Stimulated activated CD4-positive, alpha-beta T cell treated with anti-CD3 and anti-CD28 coated beads, Interleukin-12 subunit alpha, Interleukin-12 subunit beta, amount 100 ng/mL, for 4 hours (primary cell): ENCODE data around the gene HERC6.
"Not testable (repeated sequence)": the region's sequence is repeated elsewhere in the genome, so short reads cannot be mapped to it uniquely, and the experiment has no call there.

Experiments used
- DNase-seq: peaks from one replicate; pipeline ENCODE4 v3.0.0-alpha.2; 2020

HERC6 gene

GRCh38 chr4:88391703-88392102, 13.1 kb downstream of the HERC6 start:
- no peak for DNase-seq

GRCh38 chr4:88396681-88397080, 18.0 kb downstream of the HERC6 start:
- no peak for DNase-seq

- DNase-seq: no peak
Observed at GRCh38 chr4:88398381-88398780, 19.7 kb downstream of the HERC6 start.

- DNase-seq: no peak
Observed at GRCh38 chr4:88409206-88409605, 30.6 kb downstream of the HERC6 start.

- DNase-seq: no peak
Observed at GRCh38 chr4:88409789-88410188, 31.1 kb downstream of the HERC6 start.

- no peak for DNase-seq
Observed at GRCh38 chr4:88411491-88412096, 32.9 kb downstream of the HERC6 start.

GRCh38 chr4:88413801-88414200, 35.1 kb downstream of the HERC6 start:
- DNase-seq: no peak

- DNase-seq: no peak
Observed at GRCh38 chr4:88414755-88415154, 36.1 kb downstream of the HERC6 start.

GRCh38 chr4:88415982-88416381, 37.3 kb downstream of the HERC6 start:
- no peak for DNase-seq

- DNase-seq: no peak
Observed at GRCh38 chr4:88418411-88418810, 39.8 kb downstream of the HERC6 start.

GRCh38 chr4:88419874-88420273, 41.2 kb downstream of the HERC6 start:
- DNase-seq: no peak

- DNase-seq: no peak
Observed at GRCh38 chr4:88420844-88421243, 42.2 kb downstream of the HERC6 start.

GRCh38 chr4:88422403-88422802, 43.8 kb downstream of the HERC6 start:
- DNase-seq: no peak

GRCh38 chr4:88429401-88429800, 50.7 kb downstream of the HERC6 start:
- DNase-seq: no peak

- no peak for DNase-seq
Observed at GRCh38 chr4:88435987-88436693, 57.5 kb downstream of the HERC6 start.

GRCh38 chr4:88437873-88438272, 59.2 kb downstream of the HERC6 start:
- DNase-seq: not testable (repeated sequence)

- DNase-seq: no peak
Observed at GRCh38 chr4:88439161-88439760, 60.6 kb downstream of the HERC6 start.

- no peak for DNase-seq
Observed at GRCh38 chr4:88440146-88440545, 61.5 kb downstream of the HERC6 start.

- no peak for DNase-seq
Observed at GRCh38 chr4:88441696-88442095, 63.0 kb downstream of the HERC6 start.

- no peak for DNase-seq
Observed at GRCh38 chr4:88442689-88443191, 64.1 kb downstream of the HERC6 start.

GRCh38 chr4:88443486-88443885, 64.8 kb downstream of the HERC6 start:
- DNase-seq: no peak

GRCh38 chr4:88445252-88445651, 66.6 kb downstream of the HERC6 start:
- no peak for DNase-seq

GRCh38 chr4:88446124-88446523, 67.5 kb downstream of the HERC6 start:
- DNase-seq: no peak

- DNase-seq: no peak
Observed at GRCh38 chr4:88447371-88448095, 68.9 kb downstream of the HERC6 start.
